GM12878 (cell line): ENCODE measurements around the gene USP11. TPM values are rescaled to one million over a fixed set of nuclear protein-coding genes. Genes with fewer than 3 reads are reported as not detected.

ENCODE experiments used
- ASH2L ChIP-seq: fragments of 300-600, 200-600 bp; sonication (generic); IDR thresholded peaks from 2 replicates; pipeline ENCODE4 v1.6.1; 2017; ENCODE audit warnings: low read depth, mild to moderate bottlenecking, borderline replicate concordance
- BRCA1 ChIP-seq: IDR thresholded peaks from 2 replicates; pipeline ENCODE4 v1.6.1; 2011; ENCODE audit warnings: low read depth, low read length, improper control_type of control experiment
- CBFB ChIP-seq: IDR thresholded peaks from 2 replicates; pipeline ENCODE4 v1.6.1; 2016; ENCODE audit warnings: antibody characterized with exemption, low read depth
- CHD1 ChIP-seq: IDR thresholded peaks from 2 replicates; pipeline ENCODE4 v1.6.1; 2012; ENCODE audit warnings: low read depth, low read length, improper control_type of control experiment
- CHD2 ChIP-seq: IDR thresholded peaks from 2 replicates; pipeline ENCODE4 v1.6.1; 2011; ENCODE audit warnings: low read depth, low read length, improper control_type of control experiment, borderline replicate concordance
- CHD4 ChIP-seq: fragments of 200-600 bp; sonication (generic); IDR thresholded peaks from 2 replicates; pipeline ENCODE4 v1.6.1; 2016; ENCODE audit warnings: mild to moderate bottlenecking
- CREM ChIP-seq: IDR thresholded peaks from 2 replicates; pipeline ENCODE4 v1.6.1; 2014; ENCODE audit warnings: antibody characterized with exemption, low read depth
- EED ChIP-seq: sonication (generic); IDR thresholded peaks from 2 replicates; pipeline ENCODE4 v1.6.1; 2016; ENCODE audit warnings: antibody characterized with exemption, low read depth
- HDAC6 ChIP-seq: fragments of 200-600 bp; sonication (generic); IDR thresholded peaks from one replicate; pipeline ENCODE4 v1.8.0; 2017; ENCODE audit warnings: antibody characterized with exemption; ENCODE audit not compliant: unreplicated experiment
- IKZF2 ChIP-seq, 2 experiments: fragments of 450-650 bp; IDR thresholded peaks; 2 replicates each; pipeline ENCODE4 v1.6.1; 2017; ENCODE audit warnings: mild to moderate bottlenecking in 2 of 2, moderate library complexity in 2 of 2
- JUNB ChIP-seq: IDR thresholded peaks from 2 replicates; pipeline ENCODE4 v1.6.1; 2016; ENCODE audit warnings: antibody characterized with exemption, mild to moderate bottlenecking
- MTA3 ChIP-seq: IDR thresholded peaks from 2 replicates; pipeline ENCODE4 v1.6.1; 2012; ENCODE audit warnings: low read length, inconsistent platforms, borderline replicate concordance
- NR2C1 ChIP-seq: fragments of 450-650 bp; IDR thresholded peaks from 2 replicates; pipeline ENCODE4 v1.6.1; 2017; ENCODE audit warnings: antibody characterized with exemption, mild to moderate bottlenecking, moderate library complexity
- POLR2AphosphoS5 ChIP-seq: IDR thresholded peaks from 2 replicates; pipeline ENCODE4 v1.6.1; 2011; ENCODE audit warnings: mild to moderate bottlenecking, low read length, inconsistent platforms
- POU2F2 ChIP-seq: IDR thresholded peaks from 3 replicates; pipeline ENCODE4 v1.6.1; 2011; ENCODE audit warnings: low read depth, mild to moderate bottlenecking, low read length, borderline replicate concordance
- RBBP5 ChIP-seq: fragments of 200-600 bp; sonication (generic); conservative IDR thresholded peaks from 2 replicates; pipeline ENCODE4 v1.6.1; 2016
- RCOR1 ChIP-seq: conservative IDR thresholded peaks from 2 replicates; pipeline ENCODE4 v1.6.1; 2012; ENCODE audit warnings: low read depth, low read length, improper control_type of control experiment
- RELA ChIP-seq: fragments of 450-650 bp; IDR thresholded peaks from 2 replicates; pipeline ENCODE4 v1.8.0; 2014; ENCODE audit warnings: borderline replicate concordance; ENCODE audit not compliant: partially characterized antibody
- SMARCA5 ChIP-seq: fragments of 450-650 bp; IDR thresholded peaks from 2 replicates; pipeline ENCODE4 v1.6.1; 2017; ENCODE audit warnings: mild to moderate bottlenecking
- SUPT20H ChIP-seq: IDR thresholded peaks from 2 replicates; pipeline ENCODE4 v1.6.1; 2011; ENCODE audit warnings: low read depth, mild to moderate bottlenecking, low read length, moderate library complexity, borderline replicate concordance; ENCODE audit not compliant: control insufficient read depth
- TBL1XR1 ChIP-seq: IDR thresholded peaks from 2 replicates; pipeline ENCODE4 v1.6.1; 2012; ENCODE audit warnings: low read depth, low read length, improper control_type of control experiment
- TCF12 ChIP-seq: IDR thresholded peaks from 2 replicates; pipeline ENCODE4 v1.6.1; 2011; ENCODE audit warnings: low read depth, mild to moderate bottlenecking, low read length
- ZNF384 ChIP-seq: IDR thresholded peaks from 2 replicates; pipeline ENCODE4 v1.6.1; 2012; ENCODE audit warnings: low read depth, mild to moderate bottlenecking, low read length, improper control_type of control experiment, borderline replicate concordance
- ZNF622 ChIP-seq: fragments of 450-650 bp; IDR thresholded peaks from 2 replicates; pipeline ENCODE4 v1.6.1; 2017; ENCODE audit warnings: mild to moderate bottlenecking, inconsistent platforms
- polyA plus RNA-seq, 11 experiments: library from polyadenylated mRNA; depleted of rRNA in 4 of 11; unstranded in 6 of 11; stranded (reverse) in 5 of 11; fragments of >200 nt; fragmentation: Nextera tagmentation in 4 of 11; fragmentation: Illumina TruSeq in 1 of 11; extraction: Ambion mirVana in 4 of 11; extraction: Trizol in 1 of 11; gene quantifications; 1 replicate in 1 of 11; 2 replicates in 10 of 11; pipeline versions ENCODE4 v1.2.1 to v1.2.3, GENCODE V29; 2011 to 2016; ENCODE audit warnings: inconsistent platforms in 2 of 11, missing spikeins in 2 of 11, low read depth in 1 of 11
- total RNA-seq, 4 experiments: library from RNA; depleted of rRNA in 3 of 4; stranded (reverse); fragments of >200 nt in 3 of 4; fragmentation: Illumina TruSeq in 1 of 4; extraction: Trizol in 1 of 4; gene quantifications; 2 replicates each; pipeline versions ENCODE4 v1.2.1 to v1.2.3, GENCODE V29; 2013 to 2021
- TF ChIP-seq, protein P1 (sequence below): fragments of 450-650 bp; IDR thresholded peaks from 2 replicates; pipeline ENCODE4 v1.6.1; 2018; ENCODE audit warnings: borderline replicate concordance, mild to moderate bottlenecking; ENCODE audit not compliant: partially characterized antibody
- TF ChIP-seq, protein P2 (sequence below): IDR thresholded peaks from 2 replicates; pipeline ENCODE4 v1.6.1; 2012; ENCODE audit warnings: low read length, inconsistent platforms

The USP11 gene
- total and polyA plus RNA-seq, 10 of the 15 experiments (the other 5 are each of a cell fraction or from before 2014, with no cell fraction given), result 3.3 to 44.0 (median 20.9) TPM

DNA sequence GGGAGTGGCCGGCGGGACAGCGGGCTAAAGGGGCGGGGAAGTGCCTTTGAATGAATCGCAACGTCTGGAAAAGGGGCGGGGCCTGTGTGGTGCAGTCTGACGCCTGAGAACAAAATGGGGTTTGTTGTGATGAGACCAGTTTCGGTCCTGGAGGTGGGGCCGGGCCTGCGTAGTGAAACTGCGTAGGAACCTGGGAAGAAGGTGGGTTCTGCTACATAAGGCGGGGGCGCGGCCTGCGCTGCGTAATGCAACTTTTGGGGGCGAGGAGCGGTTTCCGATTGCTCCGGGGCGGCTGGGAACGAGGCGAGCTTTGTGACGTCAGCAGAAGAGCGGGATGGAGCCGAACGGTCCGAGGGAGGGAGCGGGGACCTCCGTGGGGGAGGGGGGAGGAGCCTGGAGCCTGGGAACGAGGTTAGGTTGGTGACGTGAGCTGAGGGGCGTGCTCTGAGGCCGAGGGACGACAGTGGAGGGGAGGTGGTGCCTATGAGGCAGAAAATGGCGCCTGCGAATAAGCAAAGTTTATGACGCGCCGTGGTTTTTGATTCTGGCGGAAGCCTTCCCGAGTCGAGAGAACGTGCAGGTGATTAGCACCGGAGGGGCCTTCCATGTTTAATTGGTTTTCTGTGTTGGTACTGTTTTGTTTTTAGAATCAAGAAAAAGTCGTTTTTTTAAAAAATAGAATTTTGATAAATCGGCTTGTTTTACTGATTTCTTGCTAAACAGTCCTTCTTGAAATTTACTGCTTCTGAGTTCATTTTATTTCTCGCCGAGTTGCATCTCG is 714 bp downstream of the USP11 start (continued):
- TF ChIP-seq, protein P1, sequence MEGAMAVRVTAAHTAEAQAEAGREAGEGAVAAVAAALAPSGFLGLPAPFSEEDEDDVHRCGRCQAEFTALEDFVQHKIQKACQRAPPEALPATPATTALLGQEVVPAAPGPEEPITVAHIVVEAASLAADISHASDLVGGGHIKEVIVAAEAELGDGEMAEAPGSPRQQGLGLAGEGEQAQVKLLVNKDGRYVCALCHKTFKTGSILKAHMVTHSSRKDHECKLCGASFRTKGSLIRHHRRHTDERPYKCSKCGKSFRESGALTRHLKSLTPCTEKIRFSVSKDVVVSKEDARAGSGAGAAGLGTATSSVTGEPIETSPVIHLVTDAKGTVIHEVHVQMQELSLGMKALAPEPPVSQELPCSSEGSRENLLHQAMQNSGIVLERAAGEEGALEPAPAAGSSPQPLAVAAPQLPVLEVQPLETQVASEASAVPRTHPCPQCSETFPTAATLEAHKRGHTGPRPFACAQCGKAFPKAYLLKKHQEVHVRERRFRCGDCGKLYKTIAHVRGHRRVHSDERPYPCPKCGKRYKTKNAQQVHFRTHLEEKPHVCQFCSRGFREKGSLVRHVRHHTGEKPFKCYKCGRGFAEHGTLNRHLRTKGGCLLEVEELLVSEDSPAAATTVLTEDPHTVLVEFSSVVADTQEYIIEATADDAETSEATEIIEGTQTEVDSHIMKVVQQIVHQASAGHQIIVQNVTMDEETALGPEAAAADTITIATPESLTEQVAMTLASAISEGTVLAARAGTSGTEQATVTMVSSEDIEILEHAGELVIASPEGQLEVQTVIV, result no peak
- TF ChIP-seq RELA (no peak), CHD4 (no peak), CHD2 (0 out of 2 replicates have a peak, but pooled peaks have one; percentile 33), ZNF384 (no peak), EED (no peak), POU2F2 (peak; percentile 4; the same call in 1 of the 3 replicates), ZNF622 (no peak), IKZF2 (IDR thresholded peaks at IDR 0.05) (peak; percentile 40 to 58; a peak in 2 of 4 replicates), CBFB (no peak), BRCA1 (no peak), SMARCA5 (no peak), TBL1XR1 (no peak), MTA3 (no peak), CREM (peak; percentile 91), TCF12 (0 out of 2 replicates have a peak, but pooled peaks have one; percentile 30), CHD1 (peak; percentile 90), RBBP5 (no peak), POLR2AphosphoS5 (peak; percentile 76; the same call in 1 of the 2 replicates), RCOR1 (no peak), SUPT20H (no peak), JUNB (no peak), ASH2L (no peak), NR2C1 (no peak), HDAC6 (no peak)
- TF ChIP-seq, protein P2, sequence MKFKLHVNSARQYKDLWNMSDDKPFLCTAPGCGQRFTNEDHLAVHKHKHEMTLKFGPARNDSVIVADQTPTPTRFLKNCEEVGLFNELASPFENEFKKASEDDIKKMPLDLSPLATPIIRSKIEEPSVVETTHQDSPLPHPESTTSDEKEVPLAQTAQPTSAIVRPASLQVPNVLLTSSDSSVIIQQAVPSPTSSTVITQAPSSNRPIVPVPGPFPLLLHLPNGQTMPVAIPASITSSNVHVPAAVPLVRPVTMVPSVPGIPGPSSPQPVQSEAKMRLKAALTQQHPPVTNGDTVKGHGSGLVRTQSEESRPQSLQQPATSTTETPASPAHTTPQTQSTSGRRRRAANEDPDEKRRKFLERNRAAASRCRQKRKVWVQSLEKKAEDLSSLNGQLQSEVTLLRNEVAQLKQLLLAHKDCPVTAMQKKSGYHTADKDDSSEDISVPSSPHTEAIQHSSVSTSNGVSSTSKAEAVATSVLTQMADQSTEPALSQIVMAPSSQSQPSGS, result peak; percentile 40; the same call in 1 of the 2 replicates
